Measurements from ENCODE around the gene LARGE2. TPM values are rescaled to one million over a fixed set of nuclear protein-coding genes. Genes with fewer than 3 reads are reported as not detected.

The LARGE2 gene
- total RNA-seq, 2 donors from 2014 or later: 28.5 to 35.2 TPM

- Histone ChIP-seq H3K27ac (ENCODE audit: low read depth, low read length) (no peak overlapping the region), H3K36me3 (ENCODE audit: control insufficient read depth, insufficient read depth, low read length) (no peaks in the 10 kb centered on the region), H3K9me3 (ENCODE audit: control insufficient read depth, low read length) (no peaks in the 10 kb centered on the region), H3K4me3 (ENCODE audit: low read length) (no peak overlapping the region), H3K27me3 (ENCODE audit: control insufficient read depth, insufficient read depth, low read length, poor library complexity, severe bottlenecking) (peaks cover 28% of the 10 kb centered on the region), H3K4me1 (ENCODE audit: control insufficient read depth, insufficient read depth, low read length) (peaks cover 2% of the 10 kb centered on the region), H3K9ac (ENCODE audit: extremely low read depth, low read length, poor library complexity, severe bottlenecking) (no peak overlapping the region)
- H3K27ac Mint-ChIP-seq: no peak overlapping the region
- 86 to 87% methylated on average over 5 to 12 of the region's 12 CpGs for WGBS, 2 experiments (ENCODE audit: insufficient coverage in 1 of 2, insufficient read length in 1 of 2)
- H3K4me1 Mint-ChIP-seq: peaks cover 11% of the 10 kb centered on the region
- H3K4me3 Mint-ChIP-seq: no peak overlapping the region
- no peak for TF ChIP-seq CTCF (conservative IDR thresholded peaks at IDR 0.05)
- DNase-seq: peak; percentile 45
- no peaks in the 10 kb centered on the region for H3K9me3 Mint-ChIP-seq
- H3K27me3 Mint-ChIP-seq (ENCODE audit: insufficient read depth): peaks cover 19% of the 10 kb centered on the region
- peaks cover 2% of the 10 kb centered on the region for H3K36me3 Mint-ChIP-seq (ENCODE audit: low read depth)
These were observed 3.5 kb downstream of the LARGE2 start for GRCh38 chr11:45926001-45926401.

- H3K9ac ChIP-seq (ENCODE audit: extremely low read depth, low read length, poor library complexity, severe bottlenecking): no peak overlapping the region
- Mint-ChIP-seq H3K9me3 (no peaks in the 10 kb centered on the region), H3K4me1 (peaks cover 4% of the 10 kb centered on the region), H3K4me3 (no peak overlapping the region), H3K27me3 (ENCODE audit: insufficient read depth) (peaks cover 13% of the 10 kb centered on the region), H3K27ac (no peak overlapping the region), H3K36me3 (ENCODE audit: low read depth) (peaks cover 2% of the 10 kb centered on the region)
- no peaks in the 10 kb centered on the region for H3K4me1 ChIP-seq (ENCODE audit: control insufficient read depth, insufficient read depth, low read length)
- TF ChIP-seq CTCF (conservative IDR thresholded peaks at IDR 0.05): no peak
- DNase-seq: no peak
- no peak overlapping the region for H3K4me3 ChIP-seq (ENCODE audit: low read length)
- no peaks in the 10 kb centered on the region for H3K9me3 ChIP-seq (ENCODE audit: control insufficient read depth, low read length)
- no peak overlapping the region for H3K27ac ChIP-seq (ENCODE audit: low read depth, low read length)
- peaks cover 22% of the 10 kb centered on the region for H3K27me3 ChIP-seq (ENCODE audit: control insufficient read depth, insufficient read depth, low read length, poor library complexity, severe bottlenecking)
- peaks cover 3% of the 10 kb centered on the region for H3K36me3 ChIP-seq (ENCODE audit: control insufficient read depth, insufficient read depth, low read length)
- WGBS, 2 experiments (ENCODE audit: insufficient coverage in 1 of 2, insufficient read length in 1 of 2): 95% methylated on average over 6 to 12 of the region's 12 CpGs
These were observed 4.3 kb downstream of the LARGE2 start for GRCh38 chr11:45926536-45927331.

- WGBS, 2 experiments (ENCODE audit: insufficient coverage in 1 of 2, insufficient read length in 1 of 2): 91 to 93% methylated on average over 9 to 15 of the region's 15 CpGs
These were observed 4.9 kb downstream of the LARGE2 start for GRCh38 chr11:45927332-45927683.

More at GRCh38 chr11:45927332-45927683, 4.9 kb downstream of the LARGE2 start:
- peaks cover 4% of the 10 kb centered on the region for H3K36me3 Mint-ChIP-seq (ENCODE audit: low read depth)
- no peak overlapping the region for H3K4me3 ChIP-seq (ENCODE audit: low read length)
- no peak overlapping the region for H3K9ac ChIP-seq (ENCODE audit: extremely low read depth, low read length, poor library complexity, severe bottlenecking)
- DNase-seq: peak; percentile 41
- H3K9me3 ChIP-seq (ENCODE audit: control insufficient read depth, low read length): no peaks in the 10 kb centered on the region
- H3K4me1 Mint-ChIP-seq: peaks cover 3% of the 10 kb centered on the region
- peaks cover 13% of the 10 kb centered on the region for H3K27me3 Mint-ChIP-seq (ENCODE audit: insufficient read depth)
- H3K36me3 ChIP-seq (ENCODE audit: control insufficient read depth, insufficient read depth, low read length): peaks cover 3% of the 10 kb centered on the region
- H3K4me3 Mint-ChIP-seq: no peak overlapping the region
- no peaks in the 10 kb centered on the region for H3K4me1 ChIP-seq (ENCODE audit: control insufficient read depth, insufficient read depth, low read length)
- TF ChIP-seq CTCF (conservative IDR thresholded peaks at IDR 0.05): no peak
- peaks cover 22% of the 10 kb centered on the region for H3K27me3 ChIP-seq (ENCODE audit: control insufficient read depth, insufficient read depth, low read length, poor library complexity, severe bottlenecking)
- no peaks in the 10 kb centered on the region for H3K9me3 Mint-ChIP-seq
- no peak overlapping the region for H3K27ac ChIP-seq (ENCODE audit: low read depth, low read length)
- H3K27ac Mint-ChIP-seq: no peak overlapping the region
